ENCODE results near the gene SULT1A3.

DNA sequence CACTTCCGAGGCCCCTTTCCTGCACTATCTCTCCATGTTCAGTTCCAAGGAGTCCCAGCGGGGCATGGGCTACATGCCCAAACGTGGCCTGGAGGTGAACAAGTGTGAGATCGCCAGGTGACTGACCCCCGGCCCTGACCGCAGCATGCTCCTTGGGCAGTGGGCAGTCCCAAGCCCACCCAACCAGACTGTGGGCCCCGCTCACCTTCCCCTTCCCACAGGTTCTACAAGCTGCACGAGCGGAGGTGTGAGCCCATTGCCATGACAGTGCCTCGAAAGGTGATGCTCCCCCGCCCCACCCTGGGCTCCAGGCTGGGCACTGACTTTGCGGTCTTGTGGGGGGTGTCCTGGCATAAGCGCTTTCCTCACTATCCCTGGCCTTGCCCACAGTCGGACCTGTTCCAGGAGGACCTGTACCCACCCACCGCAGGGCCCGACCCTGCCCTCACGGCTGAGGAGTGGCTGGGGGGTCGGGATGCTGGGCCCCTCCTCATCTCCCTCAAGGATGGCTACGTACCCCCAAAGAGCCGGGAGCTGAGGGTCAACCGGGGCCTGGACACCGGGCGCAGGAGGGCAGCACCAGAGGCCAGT is 11.0 kb upstream of the SULT1A3 start:
- TF ChIP-seq, protein P1, sequence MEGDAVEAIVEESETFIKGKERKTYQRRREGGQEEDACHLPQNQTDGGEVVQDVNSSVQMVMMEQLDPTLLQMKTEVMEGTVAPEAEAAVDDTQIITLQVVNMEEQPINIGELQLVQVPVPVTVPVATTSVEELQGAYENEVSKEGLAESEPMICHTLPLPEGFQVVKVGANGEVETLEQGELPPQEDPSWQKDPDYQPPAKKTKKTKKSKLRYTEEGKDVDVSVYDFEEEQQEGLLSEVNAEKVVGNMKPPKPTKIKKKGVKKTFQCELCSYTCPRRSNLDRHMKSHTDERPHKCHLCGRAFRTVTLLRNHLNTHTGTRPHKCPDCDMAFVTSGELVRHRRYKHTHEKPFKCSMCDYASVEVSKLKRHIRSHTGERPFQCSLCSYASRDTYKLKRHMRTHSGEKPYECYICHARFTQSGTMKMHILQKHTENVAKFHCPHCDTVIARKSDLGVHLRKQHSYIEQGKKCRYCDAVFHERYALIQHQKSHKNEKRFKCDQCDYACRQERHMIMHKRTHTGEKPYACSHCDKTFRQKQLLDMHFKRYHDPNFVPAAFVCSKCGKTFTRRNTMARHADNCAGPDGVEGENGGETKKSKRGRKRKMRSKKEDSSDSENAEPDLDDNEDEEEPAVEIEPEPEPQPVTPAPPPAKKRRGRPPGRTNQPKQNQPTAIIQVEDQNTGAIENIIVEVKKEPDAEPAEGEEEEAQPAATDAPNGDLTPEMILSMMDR (conservative IDR thresholded peaks at IDR 0.05 in 1 of 2, IDR thresholded peaks at IDR 0.05 in 1 of 2; ENCODE audit: low read depth in 1 of 2, low read length in 2 of 2), result no peak
- no peak for TF ChIP-seq EZH2 (IDR thresholded peaks at IDR 0.05; ENCODE audit: low read length, missing control alignments)
